Epithelial cell of esophagus (primary cell): ENCODE data around the gene SLC39A1.

Experiments used
- DNase-seq: peaks from one replicate; pipeline ENCODE4 v3.0.0; 2010; ENCODE audit warnings: low read depth
- H3K4me3 ChIP-seq: 2 replicates; pipeline ENCODE4 v1.5.1; 2011; ENCODE audit warnings: mild to moderate bottlenecking, low read length, control low read depth
- CTCF ChIP-seq: IDR thresholded peaks from 2 replicates; pipeline ENCODE4 v1.5.1; 2011; ENCODE audit warnings: low read depth, mild to moderate bottlenecking, low read length, control low read depth, inconsistent platforms; ENCODE audit not compliant: insufficient read depth; ENCODE audit errors: missing control alignments

Gene SLC39A1

GRCh38 chr1:153973071-153973470 is 9.7 kb upstream of the SLC39A1 start:
- no peak overlapping the region for H3K4me3 ChIP-seq
- no peak for TF ChIP-seq CTCF
- DNase-seq, result no peak

DNA sequence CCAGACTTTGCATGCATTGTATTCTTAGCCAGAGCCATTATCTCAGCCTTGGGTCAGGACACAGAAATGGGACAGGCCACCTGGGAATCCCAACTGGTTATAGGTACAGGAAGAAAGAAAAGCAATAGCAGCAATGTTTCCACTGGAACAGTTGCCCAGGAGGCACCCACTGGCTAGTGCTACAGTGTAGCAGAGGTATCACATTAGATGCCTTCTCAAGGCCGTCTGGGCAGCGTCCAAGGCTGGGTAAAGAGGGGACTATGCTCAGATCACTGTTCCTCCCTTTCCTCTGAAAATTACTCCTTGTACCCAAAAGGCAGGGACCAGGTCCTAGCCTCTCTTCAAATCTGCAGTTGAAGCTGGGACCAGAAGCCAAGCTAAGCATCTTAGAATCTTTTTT is 7.0 kb upstream of the SLC39A1 start:
- no peak overlapping the region for H3K4me3 ChIP-seq

GRCh38 chr1:153968972-153969371 is 5.6 kb upstream of the SLC39A1 start:
- no peak for DNase-seq
- TF ChIP-seq CTCF, result no peak
- H3K4me3 ChIP-seq, result no peak overlapping the region

More for the DNA sequence above, 7.0 kb upstream of the SLC39A1 start:
- DNase-seq, result no peak
- no peak for TF ChIP-seq CTCF

GRCh38 chr1:153968408-153968807 is 5.1 kb upstream of the SLC39A1 start:
- H3K4me3 ChIP-seq, result peak overlapping the region; percentile 75
- DNase-seq, result no peak
- no peak for TF ChIP-seq CTCF

GRCh38 chr1:153968000-153968363 is 4.6 kb upstream of the SLC39A1 start:
- DNase-seq, result peak; percentile 38
- H3K4me3 ChIP-seq, result peak overlapping the region; percentile 75
- TF ChIP-seq CTCF, result no peak

DNA sequence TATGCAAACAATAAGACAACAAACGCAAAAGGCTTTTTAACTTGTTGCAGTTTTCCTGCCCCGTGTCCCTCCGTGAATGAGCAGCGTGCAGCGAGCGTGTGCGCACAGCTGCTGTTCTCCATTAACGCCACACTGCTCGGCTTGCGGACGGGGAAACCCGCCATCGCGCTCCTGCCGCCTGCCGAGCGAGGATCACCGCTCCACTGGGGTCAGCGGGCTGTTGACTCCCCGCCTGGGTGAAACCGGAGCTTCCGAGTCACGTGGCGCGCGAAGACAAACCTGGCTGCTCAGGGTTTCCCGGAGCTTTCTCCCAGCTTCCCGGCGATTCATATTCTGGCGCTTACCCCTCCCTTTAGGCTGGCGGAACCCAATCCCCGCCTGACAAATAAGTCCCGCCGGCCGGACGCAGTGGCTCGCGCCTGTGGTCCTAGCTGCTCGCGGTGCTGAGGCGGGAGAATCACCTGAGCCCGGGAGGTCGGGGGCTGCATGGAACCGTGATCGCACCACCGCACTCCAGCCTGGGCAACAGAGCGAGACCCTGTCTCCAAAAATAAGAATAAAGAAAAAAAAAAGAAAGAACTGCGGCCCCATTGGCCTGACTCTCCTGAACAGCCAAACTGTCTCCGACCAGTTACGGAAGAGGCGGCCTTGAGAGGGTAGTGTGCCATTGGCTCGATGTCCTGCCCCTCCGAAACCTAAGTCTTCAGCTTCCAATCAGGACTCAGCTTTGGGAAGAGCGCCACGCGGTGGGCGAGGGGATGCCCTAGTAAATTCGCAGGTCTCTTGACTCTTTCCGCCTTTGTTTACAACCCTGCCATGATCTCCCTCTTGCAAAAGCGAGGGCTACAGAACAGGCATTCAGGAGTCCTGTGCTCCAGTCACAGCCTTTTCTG is 4.0 kb upstream of the SLC39A1 start, which contains the start of gene CREB3L4:
Gene CREB3L4, plus strand, starts transcription at position 796 of the 893 bp plus-strand sequence. CDS start 624 bp downstream, outside the sequence.
- TF ChIP-seq CTCF, result peak; percentile 39
- DNase-seq, result peak; percentile 98
- peak within 1 kb of the TSS; percentile 75 for H3K4me3 ChIP-seq
